Natural killer cell treated with Interleukin-12 subunit alpha and Interleukin-12 subunit beta and Interleukin-15 and Interleukin-18, amount 100 ng/mL, for 72 hours (primary cell): ENCODE measurements around the gene RNF114. TPM values are rescaled to one million over a fixed set of nuclear protein-coding genes. Genes with fewer than 3 reads are reported as not detected.
A peak's percentile ranks its signal among the peaks of the same experiment; 100 is the strongest.

ENCODE experiments used
- ATAC-seq, 2 donors: fragments of 150-1000 bp; cut with Tn5 transposase in 1 of 2; sonication (Bioruptor Pico), chemical (Tn5 transposase) in 1 of 2; 2 replicates each; pipeline ENCODE4 v1.10.0; 2021
- DNase-seq: peaks from one replicate; pipeline ENCODE4 v3.0.0; 2022; ENCODE audit warnings: low spot score
- H3K27ac Mint-ChIP-seq, 2 donors: 1 replicate in 1 of 2; 2 replicates in 1 of 2; pipeline ENCODE4 v1.8.0; 2022; ENCODE audit warnings: mixed read lengths in 2 of 2, mild to moderate bottlenecking in 1 of 2, moderate library complexity in 1 of 2
- H3K27me3 Mint-ChIP-seq, 2 donors: 1 replicate in 1 of 2; 2 replicates in 1 of 2; pipeline ENCODE4 v1.8.0; 2022; ENCODE audit warnings: mixed read lengths in 2 of 2
- H3K36me3 Mint-ChIP-seq: one replicate; pipeline ENCODE4 v1.8.0; 2022; ENCODE audit warnings: mixed read lengths
- H3K4me1 Mint-ChIP-seq, 2 donors: 1 replicate in 1 of 2; 2 replicates in 1 of 2; pipeline ENCODE4 v1.8.0; 2022; ENCODE audit warnings: low read depth in 2 of 2, mixed read lengths in 2 of 2, mild to moderate bottlenecking in 1 of 2
- H3K4me3 Mint-ChIP-seq: one replicate; pipeline ENCODE4 v1.8.0; 2022; ENCODE audit warnings: mixed read lengths
- H3K9me3 Mint-ChIP-seq: 2 replicates; pipeline ENCODE4 v1.8.0; 2022; ENCODE audit warnings: mixed read lengths
- total RNA-seq, 2 donors: library from RNA; stranded (reverse); gene quantifications; one replicate each; pipeline ENCODE4 v1.2.3, GENCODE V29; 2022

The RNF114 gene
- total RNA-seq, 2 donors from 2014 or later: 69.9 to 79.3 TPM

- Mint-ChIP-seq H3K36me3 (peaks cover 7% of the 10 kb centered on the region), H3K4me1 (peaks cover 9 to 25% of the 10 kb centered on the region in 2 donors), H3K9me3 (no peaks in the 10 kb centered on the region), H3K4me3 (no peak overlapping the region), H3K27me3 (no peaks in the 10 kb centered on the region), H3K27ac (no peak overlapping the region)
- DNase-seq (no peak), ATAC-seq (no peak)
Measured at GRCh38 chr20:49909499-49910339, 26.5 kb upstream of the RNF114 start.

- Mint-ChIP-seq H3K4me3 (no peak overlapping the region), H3K9me3 (no peaks in the 10 kb centered on the region), H3K4me1 (peaks cover 11 to 27% of the 10 kb centered on the region in 2 donors), H3K27ac (no peak overlapping the region), H3K27me3 (no peaks in the 10 kb centered on the region), H3K36me3 (peaks cover 4% of the 10 kb centered on the region)
- no peak for ATAC-seq
- DNase-seq: no peak
Measured at GRCh38 chr20:49910340-49910706, 25.9 kb upstream of the RNF114 start.

- H3K27me3 Mint-ChIP-seq: no peaks in the 10 kb centered on the region
- H3K4me1 Mint-ChIP-seq: peaks cover 31 to 35% of the 10 kb centered on the region in 2 donors
- ATAC-seq (no peak), DNase-seq (no peak)
- H3K36me3 Mint-ChIP-seq: no peaks in the 10 kb centered on the region
- H3K27ac Mint-ChIP-seq: peak overlapping the region in 1 of 2 donors; percentile 92
- no peaks in the 10 kb centered on the region for H3K9me3 Mint-ChIP-seq
- peak overlapping the region; percentile 91 for H3K4me3 Mint-ChIP-seq
Measured at GRCh38 chr20:49913399-49914047, 22.7 kb upstream of the RNF114 start.

GRCh38 chr20:49914310-49915117 is 21.7 kb upstream of the RNF114 start:
- Mint-ChIP-seq H3K4me1 (peaks cover 31 to 34% of the 10 kb centered on the region in 2 donors), H3K36me3 (no peaks in the 10 kb centered on the region), H3K27ac (peak overlapping the region; percentile 92 to 99), H3K9me3 (no peaks in the 10 kb centered on the region), H3K27me3 (no peaks in the 10 kb centered on the region), H3K4me3 (peak overlapping the region; percentile 91)
- ATAC-seq (no peak), DNase-seq (no peak)

- ATAC-seq (no peak), DNase-seq (no peak)
- H3K27me3 Mint-ChIP-seq: no peaks in the 10 kb centered on the region
- H3K36me3 Mint-ChIP-seq: no peaks in the 10 kb centered on the region
- peak overlapping the region; percentile 91 for H3K4me3 Mint-ChIP-seq
- H3K4me1 Mint-ChIP-seq: peaks cover 31 to 34% of the 10 kb centered on the region in 2 donors
- H3K9me3 Mint-ChIP-seq: no peaks in the 10 kb centered on the region
- H3K27ac Mint-ChIP-seq: peak overlapping the region; percentile 92 to 99
Measured at GRCh38 chr20:49915118-49915379, 21.1 kb upstream of the RNF114 start.

GRCh38 chr20:49915380-49916145 is 20.6 kb upstream of the RNF114 start, which contains the start of gene SPATA2:
SPATA2 (minus strand) TSS chr20:49915529; CDS start chr20:49908490, 7,039 bp downstream.
- Mint-ChIP-seq H3K4me3 (peak within 1 kb of the TSS; percentile 91), H3K4me1 (peaks cover 31 to 34% of the 10 kb centered on the region in 2 donors), H3K27ac (peak within 1 kb of the TSS; percentile 92 to 99), H3K9me3 (no peaks in the 10 kb centered on the region), H3K36me3 (no peaks in the 10 kb centered on the region), H3K27me3 (no peaks in the 10 kb centered on the region)
- ATAC-seq (peak; percentile 88 to 94), DNase-seq (peak; percentile 95)

GRCh38 chr20:49916146-49917002 is 19.8 kb upstream of the RNF114 start:
- peaks cover 31% of the 10 kb centered on the region in 2 donors for H3K4me1 Mint-ChIP-seq
- H3K9me3 Mint-ChIP-seq: no peaks in the 10 kb centered on the region
- H3K27me3 Mint-ChIP-seq: no peaks in the 10 kb centered on the region
- DNase-seq (no peak), ATAC-seq (peak in 1 of 2 donors; percentile 65)
- H3K4me3 Mint-ChIP-seq: peak overlapping the region; percentile 91
- H3K36me3 Mint-ChIP-seq: no peaks in the 10 kb centered on the region
- peak overlapping the region; percentile 92 to 99 for H3K27ac Mint-ChIP-seq

- H3K4me3 Mint-ChIP-seq: no peak overlapping the region
- no peaks in the 10 kb centered on the region for H3K9me3 Mint-ChIP-seq
- ATAC-seq (no peak), DNase-seq (no peak)
- H3K36me3 Mint-ChIP-seq: no peaks in the 10 kb centered on the region
- no peak overlapping the region for H3K27ac Mint-ChIP-seq
- peaks cover 0 to under 1% of the 10 kb centered on the region in 2 donors for H3K27me3 Mint-ChIP-seq
- H3K4me1 Mint-ChIP-seq: peaks cover 27 to 31% of the 10 kb centered on the region in 2 donors
Measured at GRCh38 chr20:49918446-49918845, 17.8 kb upstream of the RNF114 start.

- Mint-ChIP-seq H3K36me3 (no peaks in the 10 kb centered on the region), H3K27me3 (peaks cover 0 to 2% of the 10 kb centered on the region in 2 donors), H3K9me3 (no peaks in the 10 kb centered on the region), H3K27ac (no peak overlapping the region), H3K4me1 (peaks cover 24 to 30% of the 10 kb centered on the region in 2 donors), H3K4me3 (no peak overlapping the region)
- ATAC-seq: no peak
- DNase-seq: no peak
Measured at GRCh38 chr20:49919009-49919408, 17.2 kb upstream of the RNF114 start.

- ATAC-seq: no peak
- H3K27ac Mint-ChIP-seq: no peak overlapping the region
Measured at GRCh38 chr20:49919461-49919860, 16.7 kb upstream of the RNF114 start.

GRCh38 chr20:49924247-49924646 is 11.9 kb upstream of the RNF114 start:
- Mint-ChIP-seq H3K27ac (no peak overlapping the region), H3K9me3 (no peaks in the 10 kb centered on the region), H3K27me3 (peaks cover 5 to 7% of the 10 kb centered on the region in 2 donors), H3K4me3 (no peak overlapping the region), H3K36me3 (no peaks in the 10 kb centered on the region), H3K4me1 (peaks cover 0 to 3% of the 10 kb centered on the region in 2 donors)
- DNase-seq (no peak), ATAC-seq (no peak)

More at GRCh38 chr20:49919461-49919860, 16.7 kb upstream of the RNF114 start:
- Mint-ChIP-seq H3K36me3 (no peaks in the 10 kb centered on the region), H3K27me3 (peaks cover 0 to 2% of the 10 kb centered on the region in 2 donors), H3K9me3 (no peaks in the 10 kb centered on the region), H3K4me3 (no peak overlapping the region), H3K4me1 (peaks cover 19 to 25% of the 10 kb centered on the region in 2 donors)
- no peak for DNase-seq

GRCh38 chr20:49925901-49926454 is 10.2 kb upstream of the RNF114 start:
- H3K27me3 Mint-ChIP-seq: peaks cover 5 to 7% of the 10 kb centered on the region in 2 donors
- no peaks in the 10 kb centered on the region for H3K9me3 Mint-ChIP-seq
- H3K27ac Mint-ChIP-seq: no peak overlapping the region
- ATAC-seq: no peak
- no peaks in the 10 kb centered on the region for H3K36me3 Mint-ChIP-seq
- no peak overlapping the region for H3K4me3 Mint-ChIP-seq
- no peak for DNase-seq
- peaks cover 0 to 5% of the 10 kb centered on the region in 2 donors for H3K4me1 Mint-ChIP-seq
